A673 (cell line): ENCODE data around the gene LRRC10. TPM values are rescaled to one million over a fixed set of nuclear protein-coding genes. Genes with fewer than 3 reads are reported as not detected.

Experiments used
- BruUV-seq: library from RNA; stranded (reverse); fragments of 400-500 nt; replicated peaks from 2 replicates; lab custom pipeline; 2021; lab: Mats Ljungman, UMichigan
- CTCF ChIA-PET: fragments of 300-600 bp; sonication (Branson Sonifier 250); formaldehyde crosslinking; loops from one replicate; lab custom pipeline; 2022; ENCODE audit warnings: antibody characterized with exemption; lab: Charles Lee
- POLR2A ChIA-PET: fragments of 300-600 bp; sonication (Branson Sonifier 250); formaldehyde crosslinking; loops from one replicate; lab custom pipeline; 2022; ENCODE audit warnings: antibody characterized with exemption; ENCODE audit not compliant: low non-redundant PET; lab: Charles Lee
- DNase-seq: peaks from one replicate; pipeline ENCODE4 v3.0.0-alpha.2; 2015; ENCODE audit warnings: low spot score
- H3K27ac ChIP-seq: fragments of 200-600 bp; sonication (generic); 2 replicates; pipeline ENCODE4 v1.5.1; 2016; ENCODE audit warnings: mixed run types, low read depth, mild to moderate bottlenecking, mixed read lengths, antibody characterized with exemption, low read length; ENCODE audit not compliant: poor library complexity, severe bottlenecking
- H3K27me3 ChIP-seq: fragments of 200-600 bp; sonication (generic); replicated peaks from 2 replicates; pipeline ENCODE4 v1.6.1; 2017; ENCODE audit warnings: mixed run types, low read depth, mild to moderate bottlenecking, mixed read lengths, antibody characterized with exemption, low read length; ENCODE audit not compliant: insufficient read depth, poor library complexity
- H3K36me3 ChIP-seq: fragments of 200-600 bp; sonication (generic); 2 replicates; pipeline ENCODE4 v1.6.1; 2016; ENCODE audit warnings: mixed run types, mild to moderate bottlenecking, mixed read lengths, antibody characterized with exemption, low read length; ENCODE audit not compliant: insufficient read depth, poor library complexity, severe bottlenecking
- H3K4me1 ChIP-seq: fragments of 200-600 bp; sonication (generic); 2 replicates; pipeline ENCODE4 v1.6.1; 2017; ENCODE audit warnings: mixed run types, mild to moderate bottlenecking, mixed read lengths, antibody characterized with exemption, low read length; ENCODE audit not compliant: insufficient read depth, poor library complexity, severe bottlenecking
- H3K4me3 ChIP-seq: fragments of 200-600 bp; sonication (generic); 2 replicates; pipeline ENCODE4 v1.5.1; 2016; ENCODE audit warnings: low read depth, mixed run types, mild to moderate bottlenecking, mixed read lengths, low read length; ENCODE audit not compliant: poor library complexity, severe bottlenecking
- H3K9me3 ChIP-seq: fragments of 200-600 bp; sonication (generic); 2 replicates; pipeline ENCODE4 v1.6.1; 2016; ENCODE audit warnings: mixed run types, low read depth, mild to moderate bottlenecking, mixed read lengths, antibody characterized with exemption, low read length; ENCODE audit not compliant: poor library complexity, severe bottlenecking
- EZH2 ChIP-seq: fragments of 200-600 bp; sonication (generic); IDR thresholded peaks from 2 replicates; pipeline ENCODE4 v1.6.1; 2017; ENCODE audit warnings: borderline replicate concordance, low read depth, mild to moderate bottlenecking, mixed read lengths, antibody characterized with exemption, low read length; ENCODE audit not compliant: poor library complexity, severe bottlenecking
- intact Hi-C: fragments of 100-400 bp; cut with micrococcal nuclease; formaldehyde crosslinking; loops from one replicate; pipeline ENCODE4 v1.10.0; 2022; ENCODE audit not compliant: unreplicated experiment
- total RNA-seq: library from RNA; stranded (reverse); gene quantifications from 2 replicates; pipeline ENCODE4 v1.2.3, GENCODE V29; 2021
- TF ChIP-seq, protein P1 (sequence below): fragments of 300-800, 200-600 bp; sonication (generic); conservative IDR thresholded peaks from 2 replicates; pipeline ENCODE4 v1.5.1; 2017; ENCODE audit warnings: low read depth, mild to moderate bottlenecking, antibody characterized with exemption, low read length, moderate library complexity, mixed read lengths

Gene LRRC10
- total RNA-seq, 1 experiment from 2014 or later: not detected

DNA sequence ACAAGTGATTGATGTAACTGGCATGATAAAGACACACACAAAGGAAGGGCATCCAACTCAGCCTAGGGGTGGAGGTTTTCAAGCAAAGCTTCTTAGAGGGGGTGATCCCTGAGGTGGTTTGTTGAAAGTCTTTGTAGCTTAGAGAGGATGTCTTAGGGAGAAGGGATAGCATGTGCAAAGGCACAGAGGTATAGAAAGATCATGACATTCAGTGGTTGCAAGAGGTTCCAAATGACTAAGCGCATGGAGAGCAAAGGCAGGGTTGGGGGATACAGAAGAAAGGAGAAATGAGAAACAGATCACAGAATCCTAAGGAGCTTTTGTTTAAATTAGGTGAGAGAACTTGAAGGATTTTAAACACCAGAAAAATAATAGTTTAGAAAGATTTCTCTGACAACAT, 30.6 kb downstream of the LRRC10 start:
- no peak for DNase-seq
- Histone ChIP-seq H3K4me1 (no peaks in the 10 kb centered on the region), H3K4me3 (no peak overlapping the region), H3K27ac (no peak overlapping the region), H3K27me3 (no peaks in the 10 kb centered on the region), H3K36me3 (no peaks in the 10 kb centered on the region), H3K9me3 (no peaks in the 10 kb centered on the region)
- BruUV-seq: no TSS peak
- CTCF ChIA-PET: interaction anchor here (1.2 kb wide), 1 partner anchor 9 kb away, joined by 3 read pairs; no protein-coding TSS in a partner anchor
- intact Hi-C loops: no loop called here
- TF ChIP-seq, protein P1, sequence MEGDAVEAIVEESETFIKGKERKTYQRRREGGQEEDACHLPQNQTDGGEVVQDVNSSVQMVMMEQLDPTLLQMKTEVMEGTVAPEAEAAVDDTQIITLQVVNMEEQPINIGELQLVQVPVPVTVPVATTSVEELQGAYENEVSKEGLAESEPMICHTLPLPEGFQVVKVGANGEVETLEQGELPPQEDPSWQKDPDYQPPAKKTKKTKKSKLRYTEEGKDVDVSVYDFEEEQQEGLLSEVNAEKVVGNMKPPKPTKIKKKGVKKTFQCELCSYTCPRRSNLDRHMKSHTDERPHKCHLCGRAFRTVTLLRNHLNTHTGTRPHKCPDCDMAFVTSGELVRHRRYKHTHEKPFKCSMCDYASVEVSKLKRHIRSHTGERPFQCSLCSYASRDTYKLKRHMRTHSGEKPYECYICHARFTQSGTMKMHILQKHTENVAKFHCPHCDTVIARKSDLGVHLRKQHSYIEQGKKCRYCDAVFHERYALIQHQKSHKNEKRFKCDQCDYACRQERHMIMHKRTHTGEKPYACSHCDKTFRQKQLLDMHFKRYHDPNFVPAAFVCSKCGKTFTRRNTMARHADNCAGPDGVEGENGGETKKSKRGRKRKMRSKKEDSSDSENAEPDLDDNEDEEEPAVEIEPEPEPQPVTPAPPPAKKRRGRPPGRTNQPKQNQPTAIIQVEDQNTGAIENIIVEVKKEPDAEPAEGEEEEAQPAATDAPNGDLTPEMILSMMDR: no peak
- no peak for TF ChIP-seq EZH2
- POLR2A ChIA-PET: no interaction called here

DNA sequence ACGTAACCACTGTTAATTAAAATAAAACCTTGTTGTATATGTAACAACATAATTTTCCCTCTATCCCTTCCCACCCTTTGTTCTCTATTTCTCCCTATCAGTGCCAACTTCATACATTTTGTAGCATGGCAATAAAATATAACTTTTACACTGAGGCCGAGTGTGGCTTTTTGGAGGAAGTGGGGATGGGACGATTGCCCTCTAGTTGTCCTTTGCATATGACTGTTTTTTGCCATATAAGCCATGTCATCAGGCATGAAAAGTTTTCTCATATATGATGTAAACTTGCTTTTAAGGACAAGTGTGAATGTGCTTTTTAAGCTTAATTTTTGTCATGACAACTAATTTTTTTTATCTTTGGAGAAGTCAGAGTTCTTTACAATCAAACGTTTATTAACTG, 31.7 kb downstream of the LRRC10 start:
- H3K4me1 ChIP-seq: no peaks in the 10 kb centered on the region
- peaks cover 9% of the 10 kb centered on the region for H3K36me3 ChIP-seq
- no peaks in the 10 kb centered on the region for H3K9me3 ChIP-seq
- no peak overlapping the region for H3K27ac ChIP-seq
- no peak overlapping the region for H3K4me3 ChIP-seq
- no TSS peak for BruUV-seq
- H3K27me3 ChIP-seq: no peaks in the 10 kb centered on the region
- ChIA-PET CTCF (no interaction called here), POLR2A (no interaction called here)
- TF ChIP-seq, protein P1: no peak
- TF ChIP-seq EZH2: no peak
- DNase-seq: no peak
- intact Hi-C loops: loop anchor here (10.0 kb wide), 1 partner anchor 224 kb away; the partner anchor contains the start of gene YEATS4

DNA sequence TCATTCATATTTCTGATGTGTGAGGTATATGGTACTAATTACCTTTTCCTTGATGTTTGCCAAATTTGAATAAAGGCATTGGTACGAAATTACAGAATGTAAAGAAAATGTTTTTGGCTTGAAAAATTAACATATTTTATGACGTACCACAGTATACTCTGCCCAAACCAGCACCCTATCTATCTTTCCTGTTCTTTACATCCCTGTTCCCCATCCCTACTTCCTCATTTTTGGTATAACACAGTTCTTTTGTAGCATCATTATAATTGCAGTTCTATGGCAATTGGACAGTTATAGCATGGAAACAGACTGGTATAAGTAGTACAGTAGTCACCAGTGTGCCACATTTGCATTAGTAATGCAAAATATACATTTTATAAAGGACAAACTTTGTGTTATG, 32.4 kb downstream of the LRRC10 start:
- TF ChIP-seq, protein P1: no peak
- no peak for TF ChIP-seq EZH2
- intact Hi-C loops: loop anchor here (10.0 kb wide), 1 partner anchor 223 kb away; the partner anchor contains the start of gene YEATS4
- CTCF ChIA-PET: no interaction called here
- Histone ChIP-seq H3K9me3 (no peaks in the 10 kb centered on the region), H3K4me3 (no peak overlapping the region), H3K36me3 (peaks cover 11% of the 10 kb centered on the region), H3K27me3 (no peaks in the 10 kb centered on the region), H3K27ac (no peak overlapping the region), H3K4me1 (no peaks in the 10 kb centered on the region)
- POLR2A ChIA-PET: no interaction called here
- DNase-seq: no peak
- no TSS peak for BruUV-seq
